B cell (primary cell): ENCODE measurements around the gene PALD1.

Source experiments
- EZH2 ChIP-seq: IDR thresholded peaks from 2 replicates; pipeline ENCODE4 v1.6.1; 2012; ENCODE audit warnings: borderline replicate concordance, low read depth, mild to moderate bottlenecking, moderate library complexity, low read length; ENCODE audit not compliant: insufficient read depth, poor library complexity, severe bottlenecking
- TF ChIP-seq, protein P1 (sequence below): fragments of 200-600 bp; IDR thresholded peaks from one replicate; pipeline ENCODE4 v1.8.0; 2022; ENCODE audit warnings: antibody characterized with exemption, mild to moderate bottlenecking

DNA sequence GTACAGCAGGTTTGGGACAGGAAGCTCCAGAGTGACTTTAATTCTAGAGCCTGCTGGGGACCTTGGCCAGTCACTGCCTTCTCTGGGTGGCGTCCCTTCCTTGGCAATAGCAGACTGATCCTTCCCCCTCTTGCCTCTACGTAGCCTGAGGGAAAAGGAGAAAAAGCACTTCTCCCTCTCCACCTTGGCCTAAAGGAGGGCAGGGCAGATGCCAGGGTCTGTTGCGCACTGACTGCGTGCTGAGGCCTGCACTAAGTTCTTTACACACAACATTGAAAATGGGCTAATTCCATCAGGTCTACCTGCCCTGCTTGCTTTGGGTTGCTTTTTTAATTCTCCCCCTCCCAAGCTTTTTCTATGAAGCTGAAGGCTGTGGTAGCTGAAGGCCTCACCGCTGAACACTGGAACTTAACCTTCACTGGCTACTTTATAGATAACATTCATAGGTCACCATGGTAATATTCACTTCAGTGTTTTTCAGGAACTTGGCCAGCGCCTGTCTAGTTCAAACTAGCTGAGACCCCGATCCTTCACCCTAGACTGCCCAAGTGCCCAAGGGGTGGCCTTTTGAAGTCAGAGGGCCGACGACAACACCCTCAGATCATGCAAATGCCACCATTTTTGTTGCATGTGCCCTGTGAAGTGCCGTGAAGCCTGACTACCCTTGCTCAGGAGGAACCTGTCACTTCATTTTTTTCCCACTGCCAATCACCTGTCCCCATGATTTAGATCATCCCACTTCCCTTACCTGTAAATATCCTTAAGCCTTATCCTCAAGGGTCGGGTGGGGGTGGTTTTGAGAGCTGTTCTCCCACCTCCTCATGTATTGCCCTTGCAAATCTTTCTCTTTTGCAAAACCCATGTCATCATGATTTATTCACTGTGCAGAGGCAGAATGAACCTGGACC lies 95.3 kb downstream of the PALD1 start:
- TF ChIP-seq, protein P1, sequence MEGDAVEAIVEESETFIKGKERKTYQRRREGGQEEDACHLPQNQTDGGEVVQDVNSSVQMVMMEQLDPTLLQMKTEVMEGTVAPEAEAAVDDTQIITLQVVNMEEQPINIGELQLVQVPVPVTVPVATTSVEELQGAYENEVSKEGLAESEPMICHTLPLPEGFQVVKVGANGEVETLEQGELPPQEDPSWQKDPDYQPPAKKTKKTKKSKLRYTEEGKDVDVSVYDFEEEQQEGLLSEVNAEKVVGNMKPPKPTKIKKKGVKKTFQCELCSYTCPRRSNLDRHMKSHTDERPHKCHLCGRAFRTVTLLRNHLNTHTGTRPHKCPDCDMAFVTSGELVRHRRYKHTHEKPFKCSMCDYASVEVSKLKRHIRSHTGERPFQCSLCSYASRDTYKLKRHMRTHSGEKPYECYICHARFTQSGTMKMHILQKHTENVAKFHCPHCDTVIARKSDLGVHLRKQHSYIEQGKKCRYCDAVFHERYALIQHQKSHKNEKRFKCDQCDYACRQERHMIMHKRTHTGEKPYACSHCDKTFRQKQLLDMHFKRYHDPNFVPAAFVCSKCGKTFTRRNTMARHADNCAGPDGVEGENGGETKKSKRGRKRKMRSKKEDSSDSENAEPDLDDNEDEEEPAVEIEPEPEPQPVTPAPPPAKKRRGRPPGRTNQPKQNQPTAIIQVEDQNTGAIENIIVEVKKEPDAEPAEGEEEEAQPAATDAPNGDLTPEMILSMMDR = no peak
- no peak for TF ChIP-seq EZH2
